Endothelial cell of umbilical vein (primary cell): ENCODE measurements around the gene DIAPH1. TPM values are rescaled to one million over a fixed set of nuclear protein-coding genes. Genes with fewer than 3 reads are reported as not detected.

Experiments used
- BruUV-seq: library from RNA; stranded (reverse); fragments of 400-500 nt; replicated peaks from 2 replicates; lab custom pipeline; 2021; lab: Mats Ljungman, UMichigan
- CTCF ChIA-PET: fragments of 300-600, 350-600 bp; sonication (Branson Sonifier 250); formaldehyde crosslinking; loops from one replicate; lab custom pipeline; 2021; ENCODE audit warnings: antibody characterized with exemption, inconsistent platforms; lab: Charles Lee
- POLR2A ChIA-PET: fragments of 300-600, 350-600 bp; sonication (Branson Sonifier 250); formaldehyde crosslinking; loops from one replicate; lab custom pipeline; 2021; ENCODE audit warnings: antibody characterized with exemption, inconsistent platforms; lab: Charles Lee
- DNase-seq: peaks from one replicate; pipeline ENCODE4 v3.0.0-alpha.2; 2011; ENCODE audit warnings: low read depth, low spot score
- FAIRE-seq: peaks from 2 replicates; lab custom pipeline; 2011; peaks lifted over from hg19 to GRCh38; lab: Jason Lieb, UNC
- H2AFZ ChIP-seq: 2 replicates; pipeline ENCODE4 v1.6.0; 2012; ENCODE audit warnings: low read depth, low read length, control low read depth, inconsistent platforms
- H3K27ac ChIP-seq: 2 replicates; pipeline ENCODE4 v1.5.1; 2011; ENCODE audit warnings: low read depth, mild to moderate bottlenecking, control low read depth, low read length, moderate library complexity; ENCODE audit not compliant: insufficient read depth
- H3K27me3 ChIP-seq, 2 experiments: 2 replicates each; pipeline versions ENCODE4 v1.6.0 to v1.6.1; 2011; ENCODE audit warnings: low read length in 2 of 2, mixed read lengths in 1 of 2; ENCODE audit not compliant: control insufficient read depth in 2 of 2, insufficient read depth in 2 of 2
- H3K36me3 ChIP-seq, 2 experiments: 2 replicates in 1 of 2; 3 replicates in 1 of 2; pipeline ENCODE4 v1.5.1; 2011; ENCODE audit warnings: low read length in 2 of 2, mild to moderate bottlenecking in 1 of 2, moderate library complexity in 1 of 2; ENCODE audit not compliant: control insufficient read depth in 2 of 2, insufficient read depth in 2 of 2; ENCODE audit errors: extremely low read depth in 1 of 2
- H3K4me1 ChIP-seq: 3 replicates; pipeline ENCODE4 v1.5.1; 2011; ENCODE audit warnings: mild to moderate bottlenecking, low read length; ENCODE audit not compliant: control insufficient read depth, insufficient read depth; ENCODE audit errors: extremely low read depth
- H3K4me2 ChIP-seq: 2 replicates; pipeline ENCODE4 v1.6.1; 2011; ENCODE audit warnings: low read length, control low read depth, mixed read lengths; ENCODE audit not compliant: insufficient read depth
- H3K4me3 ChIP-seq, 3 experiments: fragments of 200-600 bp in 1 of 3; sonication (generic), shearing (Covaris generic) in 1 of 3; replicated peaks in 1 of 3; 2 replicates each; pipeline ENCODE4 v1.5.1; 2011 to 2016; ENCODE audit warnings: control low read depth in 3 of 3, low read length in 3 of 3, mild to moderate bottlenecking in 2 of 3, inconsistent platforms in 1 of 3, low read depth in 1 of 3, moderate library complexity in 1 of 3; ENCODE audit not compliant: insufficient read depth in 1 of 3
- H3K79me2 ChIP-seq: 2 replicates; pipeline ENCODE4 v1.6.0; 2012; ENCODE audit warnings: low read length, inconsistent platforms; ENCODE audit not compliant: control insufficient read depth, insufficient read depth
- H3K9ac ChIP-seq: replicated peaks from 2 replicates; pipeline ENCODE3; 2011; ENCODE audit warnings: low read length, control low read depth; ENCODE audit not compliant: insufficient read depth; ENCODE audit errors: extremely low read depth
- H3K9me1 ChIP-seq: replicated peaks from 3 replicates; pipeline ENCODE4 v1.6.0; 2011; ENCODE audit warnings: mild to moderate bottlenecking, low read length; ENCODE audit not compliant: control insufficient read depth, insufficient read depth; ENCODE audit errors: extremely low read depth
- H3K9me3 ChIP-seq: replicated peaks from 2 replicates; pipeline ENCODE4 v1.5.1; 2012; ENCODE audit warnings: low read length, inconsistent platforms; ENCODE audit not compliant: control insufficient read depth, insufficient read depth
- H4K20me1 ChIP-seq: replicated peaks from 2 replicates; pipeline ENCODE3; 2011; ENCODE audit warnings: mild to moderate bottlenecking, low read length; ENCODE audit not compliant: control insufficient read depth, insufficient read depth; ENCODE audit errors: extremely low read depth
- CTCF ChIP-seq, 2 donors: IDR thresholded peaks; 1 replicate in 1 of 2; 2 replicates in 1 of 2; pipeline ENCODE4 v1.5.1; 2011; ENCODE audit warnings: low read length in 2 of 2, mild to moderate bottlenecking in 2 of 2, moderate library complexity in 2 of 2, control low read depth in 1 of 2, inconsistent platforms in 1 of 2, low read depth in 1 of 2; ENCODE audit not compliant: insufficient read depth in 1 of 2; ENCODE audit errors: extremely low read depth in 1 of 2
- EZH2 ChIP-seq: IDR thresholded peaks from 2 replicates; pipeline ENCODE4 v1.6.1; 2012; ENCODE audit warnings: borderline replicate concordance, low read depth, mild to moderate bottlenecking, moderate library complexity, low read length, inconsistent platforms; ENCODE audit not compliant: severe bottlenecking
- FOS ChIP-seq: IDR thresholded peaks from 2 replicates; pipeline ENCODE4 v1.6.1; 2011; ENCODE audit warnings: mild to moderate bottlenecking, low read length, moderate library complexity, borderline replicate concordance; ENCODE audit not compliant: insufficient read depth
- GATA2 ChIP-seq: IDR thresholded peaks from 2 replicates; pipeline ENCODE4 v1.7.0; 2011; ENCODE audit warnings: low read depth, mild to moderate bottlenecking, moderate library complexity, mixed read lengths, low read length; ENCODE audit not compliant: insufficient read length, insufficient read depth
- JUN ChIP-seq: IDR thresholded peaks from 2 replicates; pipeline ENCODE4 v1.6.1; 2011; ENCODE audit warnings: borderline replicate concordance, low read depth; ENCODE audit not compliant: insufficient read length, insufficient read depth
- MAX ChIP-seq: IDR thresholded peaks from 2 replicates; pipeline ENCODE4 v1.6.1; 2011; ENCODE audit not compliant: insufficient read depth, insufficient read length
- MYC ChIP-seq: IDR thresholded peaks from one replicate; pipeline ENCODE4 v1.6.1; 2011; ENCODE audit warnings: mild to moderate bottlenecking, low read depth, low read length
- POLR2A ChIP-seq: IDR thresholded peaks from 2 replicates; pipeline ENCODE4 v1.6.1; 2012; ENCODE audit warnings: low read depth, mild to moderate bottlenecking, control low read depth, low read length
- dilution Hi-C: fragments of 300-500 bp; cut with MboI; formaldehyde crosslinking; loops from one replicate; pipeline ENCODE4 v1.15.0; 2019; ENCODE audit warnings: low sequenced_read_pairs; ENCODE audit not compliant: extremely low pct_ligation_motif_present
- intact Hi-C: fragments of 100-400 bp; cut with micrococcal nuclease; formaldehyde crosslinking; loops from one replicate; pipeline ENCODE4 v1.10.0; 2022
- polyA plus RNA-seq, 4 experiments: library from polyadenylated mRNA; depleted of rRNA in 3 of 4; stranded (reverse) in 3 of 4; unstranded in 1 of 4; fragments of >200 nt; gene quantifications; 2 replicates each; pipeline versions ENCODE4 v1.2.1 to v1.2.3, GENCODE V29; 2011 to 2012; ENCODE audit warnings: missing spikeins in 1 of 4
- total RNA-seq: library from RNA; stranded (reverse); gene quantifications from 2 replicates; pipeline ENCODE4 v1.2.3, GENCODE V29; 2021

Gene DIAPH1
- total and polyA plus RNA-seq, 2 donors (not counting 3 experiments of a cell fraction or from before 2014, with no cell fraction given) = 68.6 to 105 TPM

GRCh38 chr5:141590127-141590526, 28.7 kb downstream of the DIAPH1 start:
- CTCF ChIA-PET = interaction anchor here (6.4 kb wide), 1 partner anchor 30 kb away, joined by 1019 read pairs; the partner anchor contains the start of gene DIAPH1
- Histone ChIP-seq H3K27me3 (no peaks in the 10 kb centered on the region), H3K4me1 (no peaks in the 10 kb centered on the region), H3K36me3 (peaks cover 2 to 7% of the 10 kb centered on the region in 2 experiments), H3K9me3 (no peaks in the 10 kb centered on the region), H3K4me3 (no peak overlapping the region), H3K9ac (no peak overlapping the region), H2AFZ (no peak overlapping the region), H3K27ac (no peak overlapping the region), H3K79me2 (peaks cover 18% of the 10 kb centered on the region), H3K4me2 (no peak overlapping the region), H4K20me1 (no peaks in the 10 kb centered on the region), H3K9me1 (no peaks in the 10 kb centered on the region)
- POLR2A ChIA-PET = no interaction called here
- no TSS peak for BruUV-seq
- FAIRE-seq (no peak), DNase-seq (no peak)
- dilution Hi-C loops (no loop called here), intact Hi-C loops (no loop called here)
- no peak for TF ChIP-seq POLR2A
- TF ChIP-seq MYC = no peak
- TF ChIP-seq JUN = no peak
- no peak for TF ChIP-seq EZH2

- no peak overlapping the region for H3K4me3 ChIP-seq
- H2AFZ ChIP-seq = no peak overlapping the region
- intact Hi-C loops = no loop called here
- BruUV-seq = no TSS peak
- POLR2A ChIA-PET = no interaction called here
- CTCF ChIA-PET = interaction anchor here (1.6 kb wide), 1 partner anchor 19 kb away, joined by 5 read pairs; no protein-coding TSS in a partner anchor
- H3K9me3 ChIP-seq = no peaks in the 10 kb centered on the region
- peak; percentile 24 for FAIRE-seq
- no peak for TF ChIP-seq JUN
- TF ChIP-seq POLR2A = no peak
- no peak for TF ChIP-seq MAX
- no peak for TF ChIP-seq CTCF (IDR thresholded peaks at IDR 0.05; ENCODE audit: extremely low read depth in 1 of 2, insufficient read depth in 1 of 2, low read depth in 1 of 2, low read length in 2 of 2)
- TF ChIP-seq GATA2 = no peak
- no peak for TF ChIP-seq FOS
- dilution Hi-C loops = no loop called here
- H4K20me1 ChIP-seq = no peaks in the 10 kb centered on the region
- no peak overlapping the region for H3K4me2 ChIP-seq
- H3K79me2 ChIP-seq = peaks cover 15% of the 10 kb centered on the region
- no peaks in the 10 kb centered on the region for H3K9me1 ChIP-seq
- peaks cover 7 to 21% of the 10 kb centered on the region in 2 experiments for H3K36me3 ChIP-seq
- H3K9ac ChIP-seq = no peak overlapping the region
- H3K27ac ChIP-seq = no peak overlapping the region
- no peak for DNase-seq
- H3K27me3 ChIP-seq = no peaks in the 10 kb centered on the region
- H3K4me1 ChIP-seq = no peaks in the 10 kb centered on the region
These were observed 32.6 kb downstream of the DIAPH1 start for GRCh38 chr5:141586246-141586645.
